Vein endothelial cell (primary cell): ENCODE data around the gene CLCN4. TPM values are rescaled to one million over a fixed set of nuclear protein-coding genes. Genes with fewer than 3 reads are reported as not detected.

Source experiments
- total RNA-seq: library from RNA; depleted of rRNA; stranded (reverse); fragments of >200 nt; gene quantifications from 2 replicates; pipeline ENCODE4 v1.2.3, GENCODE V29; 2012

Gene CLCN4
- 14.0 and 15.3 TPM in 2 replicates for total RNA-seq

GRCh38 chrX:10156199-10157031 lies at the start of gene CLCN4:
TSS of gene CLCN4 (plus strand) at chrX:10156975. CDS start at chrX:10185033, 28,058 bp downstream.

Other genes starting within 250 kb of the CLCN4 start
- gene CLDN34, start 189.6 kb upstream of the CLCN4 start, total RNA-seq, result not detected in 2 replicates